CD14-positive monocyte (primary cell): Measurements from ENCODE around the gene RIBC2. TPM values are rescaled to one million over a fixed set of nuclear protein-coding genes. Genes with fewer than 3 reads are reported as not detected.

ENCODE experiments used
- DNase-seq, 3 donors: peaks; one replicate each; pipeline ENCODE4 v3.0.0-alpha.2; 2011 to 2022
- H2AFZ ChIP-seq: 2 replicates; pipeline ENCODE4 v1.6.0; 2012; ENCODE audit warnings: mild to moderate bottlenecking, low read depth, low read length, inconsistent platforms; ENCODE audit not compliant: insufficient read depth, poor library complexity, severe bottlenecking
- H3K27ac ChIP-seq, 2 donors: 1 replicate in 1 of 2; 2 replicates in 1 of 2; pipeline ENCODE4 v1.5.1; 2012 to 2013; ENCODE audit warnings: low read length in 2 of 2, control low read depth in 1 of 2, inconsistent platforms in 1 of 2, low read depth in 1 of 2, mild to moderate bottlenecking in 1 of 2
- H3K27me3 ChIP-seq, 2 donors: one replicate each; pipeline versions ENCODE4 v1.6.0 to v1.6.1; 2011 to 2013; ENCODE audit warnings: low read length in 2 of 2; ENCODE audit not compliant: control insufficient read depth in 2 of 2, insufficient read depth in 2 of 2
- H3K36me3 ChIP-seq, 2 donors: replicated peaks in 1 of 2; 1 replicate in 1 of 2; 2 replicates in 1 of 2; pipeline versions ENCODE4 v1.5.1 to v1.6.1; 2012 to 2013; ENCODE audit warnings: low read length in 2 of 2, control low read depth in 1 of 2, inconsistent platforms in 1 of 2, mild to moderate bottlenecking in 1 of 2; ENCODE audit not compliant: insufficient read depth in 2 of 2, control insufficient read depth in 1 of 2
- H3K4me1 ChIP-seq, 2 donors: 1 replicate in 1 of 2; 2 replicates in 1 of 2; pipeline versions ENCODE4 v1.5.1 to v1.6.1; 2012 to 2013; ENCODE audit warnings: low read length in 2 of 2, control low read depth in 1 of 2, inconsistent platforms in 1 of 2, mild to moderate bottlenecking in 1 of 2, moderate library complexity in 1 of 2; ENCODE audit not compliant: insufficient read depth in 2 of 2, control insufficient read depth in 1 of 2
- H3K4me2 ChIP-seq: replicated peaks from 2 replicates; pipeline ENCODE3; 2012; ENCODE audit warnings: low read length, moderate library complexity, mild to moderate bottlenecking; ENCODE audit not compliant: poor library complexity, severe bottlenecking; ENCODE audit errors: extremely low read depth
- H3K4me3 ChIP-seq, 3 experiments: fragments of 200-600 bp in 1 of 3; sonication (generic) in 1 of 3; replicated peaks in 1 of 3; 1 replicate in 2 of 3; 2 replicates in 1 of 3; pipeline ENCODE4 v1.5.1; 2011 to 2013; ENCODE audit warnings: low read length in 3 of 3, mild to moderate bottlenecking in 3 of 3, control low read depth in 2 of 3, low read depth in 2 of 3, inconsistent platforms in 1 of 3, moderate library complexity in 1 of 3
- H3K79me2 ChIP-seq: 2 replicates; pipeline ENCODE4 v1.6.0; 2012; ENCODE audit warnings: mild to moderate bottlenecking, control low read depth, inconsistent platforms, low read length, moderate library complexity; ENCODE audit not compliant: insufficient read depth
- H3K9ac ChIP-seq: 2 replicates; pipeline ENCODE4 v1.6.0; 2017; ENCODE audit warnings: low read length, mild to moderate bottlenecking; ENCODE audit not compliant: insufficient read depth, poor library complexity, severe bottlenecking
- H3K9me3 ChIP-seq, 2 donors: replicated peaks in 1 of 2; 1 replicate in 1 of 2; 2 replicates in 1 of 2; pipeline versions ENCODE4 v1.5.1 to v1.6.1; 2012 to 2013; ENCODE audit warnings: low read length in 2 of 2, control low read depth in 1 of 2; ENCODE audit not compliant: control insufficient read depth in 1 of 2, insufficient read depth in 1 of 2
- H4K20me1 ChIP-seq: 2 replicates; pipeline ENCODE4 v1.6.0; 2012; ENCODE audit warnings: mild to moderate bottlenecking, low read length, control low read depth, moderate library complexity; ENCODE audit not compliant: insufficient read depth
- H3K27ac Mint-ChIP-seq, 7 donors: one replicate each; pipeline ENCODE4 v1.8.0; 2020; ENCODE audit warnings: mild to moderate bottlenecking in 7 of 7, mixed read lengths in 7 of 7, moderate library complexity in 6 of 7, inconsistent platforms in 2 of 7
- H3K27me3 Mint-ChIP-seq, 3 donors: one replicate each; pipeline ENCODE4 v1.8.0; 2021 to 2022; ENCODE audit warnings: low read depth in 3 of 3, mild to moderate bottlenecking in 3 of 3, mixed read lengths in 3 of 3, moderate library complexity in 3 of 3, inconsistent platforms in 1 of 3
- H3K36me3 Mint-ChIP-seq, 2 donors: one replicate each; pipeline ENCODE4 v1.8.0; 2020; ENCODE audit warnings: mixed read lengths in 2 of 2, inconsistent platforms in 1 of 2, mild to moderate bottlenecking in 1 of 2
- H3K4me1 Mint-ChIP-seq: one replicate; pipeline ENCODE4 v1.8.0; 2020; ENCODE audit warnings: mild to moderate bottlenecking, mixed read lengths
- H3K4me3 Mint-ChIP-seq, 2 donors: one replicate each; pipeline ENCODE4 v1.8.0; 2020; ENCODE audit warnings: mild to moderate bottlenecking in 2 of 2, mixed read lengths in 2 of 2, moderate library complexity in 1 of 2
- H3K9me3 Mint-ChIP-seq, 7 donors: one replicate each; pipeline ENCODE4 v1.8.0; 2020 to 2022; ENCODE audit warnings: mixed read lengths in 7 of 7, mild to moderate bottlenecking in 6 of 7, moderate library complexity in 6 of 7, inconsistent platforms in 2 of 7
- WGBS: methylation state at CpG from one replicate; pipeline ENCODE4 v1.1.5; 2013; ENCODE audit warnings: missing lambda C conversion rate; ENCODE audit not compliant: insufficient coverage; 5-methylcytosine and 5-hydroxymethylcytosine counted together
- intact Hi-C, 2 donors: fragments of 100-400 bp; cut with micrococcal nuclease; formaldehyde crosslinking; loops; one replicate each; pipeline versions ENCODE4 v1.15.0 to v1.15.1; 2023
- polyA plus RNA-seq, 3 donors: library from polyadenylated mRNA; depleted of rRNA in 1 of 3; unstranded in 2 of 3; stranded (reverse) in 1 of 3; fragments of 300-500 nt in 2 of 3; fragments of >200 nt in 1 of 3; fragmentation: Illumina TruSeq in 2 of 3; gene quantifications; 1 replicate in 2 of 3; 2 replicates in 1 of 3; pipeline ENCODE4 v1.2.3, GENCODE V29; 2012 to 2021
- TF ChIP-seq, protein P1 (sequence below): fragments of 200-600 bp; IDR thresholded peaks from one replicate; pipeline ENCODE4 v1.8.0; 2022; ENCODE audit warnings: antibody characterized with exemption, mild to moderate bottlenecking

The RIBC2 gene
- polyA plus RNA-seq, 3 donors = not detected

DNA sequence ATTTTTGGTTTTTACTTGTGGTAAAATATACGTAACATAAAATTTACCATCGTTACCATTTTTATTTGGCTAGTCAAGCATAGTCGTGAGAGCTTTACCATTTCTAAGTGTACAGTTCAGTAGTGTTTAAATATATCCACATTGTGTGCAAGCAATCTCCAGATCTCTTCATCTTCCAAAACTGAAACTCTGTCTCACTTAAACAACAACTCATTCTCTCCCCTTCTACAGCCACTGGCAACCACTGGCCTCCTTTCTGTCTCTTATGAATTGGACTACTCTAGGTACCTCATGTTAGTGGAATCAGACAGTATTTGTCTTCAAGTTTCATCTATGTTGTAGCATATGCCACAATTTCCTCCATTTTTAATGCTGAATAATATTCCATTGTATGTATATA, 37.5 kb upstream of the RIBC2 start:
- Histone ChIP-seq H3K4me2 (no peak overlapping the region), H3K27me3 (no peaks in the 10 kb centered on the region), H3K27ac (peak overlapping the region in 1 of 2 donors; percentile 73), H4K20me1 (no peaks in the 10 kb centered on the region), H3K9ac (no peak overlapping the region), H3K79me2 (no peaks in the 10 kb centered on the region), H3K9me3 (no peaks in the 10 kb centered on the region), H2AFZ (peak overlapping the region; percentile 57), H3K4me3 (no peak overlapping the region), H3K4me1 (peaks cover 17 to 22% of the 10 kb centered on the region in 2 donors), H3K36me3 (no peaks in the 10 kb centered on the region)
- no peak for DNase-seq
- peaks cover 0 to 4% (median 1%) of the 10 kb centered on the region in 3 donors for H3K27me3 Mint-ChIP-seq
- H3K36me3 Mint-ChIP-seq = no peaks in the 10 kb centered on the region
- peak overlapping the region in 3 of 7 donors; percentile 34 to 81 (median 62) for H3K27ac Mint-ChIP-seq
- peaks cover 0 to 5% (median 0%) of the 10 kb centered on the region in 7 donors for H3K9me3 Mint-ChIP-seq
- peaks cover 23% of the 10 kb centered on the region for H3K4me1 Mint-ChIP-seq
- intact Hi-C loops = no loop called here
- H3K4me3 Mint-ChIP-seq = no peak overlapping the region
- TF ChIP-seq, protein P1, sequence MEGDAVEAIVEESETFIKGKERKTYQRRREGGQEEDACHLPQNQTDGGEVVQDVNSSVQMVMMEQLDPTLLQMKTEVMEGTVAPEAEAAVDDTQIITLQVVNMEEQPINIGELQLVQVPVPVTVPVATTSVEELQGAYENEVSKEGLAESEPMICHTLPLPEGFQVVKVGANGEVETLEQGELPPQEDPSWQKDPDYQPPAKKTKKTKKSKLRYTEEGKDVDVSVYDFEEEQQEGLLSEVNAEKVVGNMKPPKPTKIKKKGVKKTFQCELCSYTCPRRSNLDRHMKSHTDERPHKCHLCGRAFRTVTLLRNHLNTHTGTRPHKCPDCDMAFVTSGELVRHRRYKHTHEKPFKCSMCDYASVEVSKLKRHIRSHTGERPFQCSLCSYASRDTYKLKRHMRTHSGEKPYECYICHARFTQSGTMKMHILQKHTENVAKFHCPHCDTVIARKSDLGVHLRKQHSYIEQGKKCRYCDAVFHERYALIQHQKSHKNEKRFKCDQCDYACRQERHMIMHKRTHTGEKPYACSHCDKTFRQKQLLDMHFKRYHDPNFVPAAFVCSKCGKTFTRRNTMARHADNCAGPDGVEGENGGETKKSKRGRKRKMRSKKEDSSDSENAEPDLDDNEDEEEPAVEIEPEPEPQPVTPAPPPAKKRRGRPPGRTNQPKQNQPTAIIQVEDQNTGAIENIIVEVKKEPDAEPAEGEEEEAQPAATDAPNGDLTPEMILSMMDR = no peak
- no CpG with 5 or more reads among the region's 3 CpGs for WGBS

DNA sequence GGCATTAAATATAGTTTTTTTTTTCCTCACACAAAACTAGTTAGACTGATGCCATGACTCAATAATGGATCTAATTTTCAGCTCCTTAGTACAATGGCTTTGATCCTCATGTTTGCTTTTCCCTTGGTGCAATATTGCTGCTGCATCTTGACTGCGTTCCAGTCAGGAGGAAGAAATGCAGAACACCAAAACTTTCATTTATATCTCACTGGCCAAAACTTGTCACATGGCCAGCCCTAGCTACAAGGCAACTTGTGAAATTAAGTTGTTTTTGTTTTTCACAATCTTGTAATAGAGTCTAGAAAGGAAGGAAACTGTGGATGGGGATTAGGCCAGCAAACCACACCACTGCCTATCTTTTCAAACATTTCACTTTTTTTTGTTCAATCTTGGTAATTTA, 36.8 kb upstream of the RIBC2 start:
- H3K9me3 ChIP-seq = no peaks in the 10 kb centered on the region
- H3K36me3 ChIP-seq = no peaks in the 10 kb centered on the region
- TF ChIP-seq, protein P1 = no peak
- WGBS = no CpG with 5 or more reads among the region's 1 CpG
- peak overlapping the region; percentile 26 for H3K4me2 ChIP-seq
- Mint-ChIP-seq H3K27ac (peak overlapping the region; percentile 26 to 86 (median 84)), H3K9me3 (peaks cover 0 to 5% (median 0%) of the 10 kb centered on the region in 7 donors), H3K4me1 (peaks cover 23% of the 10 kb centered on the region), H3K27me3 (peaks cover 0 to 4% (median 0%) of the 10 kb centered on the region in 3 donors), H3K36me3 (no peaks in the 10 kb centered on the region), H3K4me3 (peak overlapping the region in 1 of 2 donors; percentile 35)
- DNase-seq = peak; percentile 53 to 83 (median 70)
- H2AFZ ChIP-seq = no peak overlapping the region
- H3K79me2 ChIP-seq = no peaks in the 10 kb centered on the region
- H4K20me1 ChIP-seq = no peaks in the 10 kb centered on the region
- peak overlapping the region in 1 of 3 experiments; percentile 6 for H3K4me3 ChIP-seq
- H3K9ac ChIP-seq = no peak overlapping the region
- intact Hi-C loops = no loop called here
- H3K27ac ChIP-seq = peak overlapping the region in 1 of 2 donors; percentile 73
- H3K4me1 ChIP-seq = peaks cover 17 to 22% of the 10 kb centered on the region in 2 donors
- H3K27me3 ChIP-seq = no peaks in the 10 kb centered on the region
